ENCODE data around the gene SFI1. TPM values are rescaled to one million over a fixed set of nuclear protein-coding genes. Genes with fewer than 3 reads are reported as not detected.

SFI1 gene
- total and polyA plus RNA-seq, 2 of the 8 experiments (the other 6 are each of a cell fraction or from before 2014, with no cell fraction given): 10.4 to 30.1 TPM

GRCh38 chr22:31613904-31614296 is 117.6 kb downstream of the SFI1 start:
- H3K9me3 ChIP-seq (ENCODE audit: insufficient read depth in 2 of 2, low read depth in 1 of 2, low read length in 1 of 2): no peaks in the 10 kb centered on the region
- POLR2A ChIA-PET (ENCODE audit: partially characterized antibody): interaction anchor here (1.1 to 5.6 kb wide), 4 partner anchors 10 to 17 kb away, joined by 6 to 30 read pairs (median 13); no protein-coding TSS in a partner anchor
- 93% methylated on average over 9 of the region's 10 CpGs; no CpG with 5 or more reads in 1 of the 2 experiments for WGBS, 2 experiments (ENCODE audit: extremely low coverage in 1 of 2, insufficient coverage in 1 of 2, insufficient read length in 1 of 2, insufficient replicate concordance in 2 of 2, low coverage in 1 of 2, low lambda C conversion rate in 2 of 2, missing lambda C conversion rate in 1 of 2)
- no peak for FAIRE-seq
- peaks cover 2 to 4% of the 10 kb centered on the region in 2 experiments for H4K20me1 ChIP-seq (replicated peaks in 1 of 2; ENCODE audit: control insufficient read depth in 1 of 2, insufficient read depth in 2 of 2, low read length in 2 of 2)
- no peak overlapping the region for H3K14ac ChIP-seq (ENCODE audit: insufficient read length)
- H3K9ac ChIP-seq (replicated peaks in 1 of 4; ENCODE audit: extremely low read depth in 1 of 4, low read depth in 3 of 4, low read length in 3 of 4): no peak overlapping the region
- H2BK120ac ChIP-seq (replicated peaks; ENCODE audit: low read depth, low read length): no peak overlapping the region
- no peak overlapping the region for H3K27ac ChIP-seq (ENCODE audit: low read depth, low read length)
- DNase-seq (ENCODE audit: low read depth in 1 of 2, low spot score in 2 of 2): no peak
- no peak overlapping the region; the same call in 1 of the 2 replicates for H4K8ac ChIP-seq (ENCODE audit: extremely low read depth, insufficient read depth, low read length)
- no peaks in the 10 kb centered on the region for H3K79me2 ChIP-seq (ENCODE audit: control insufficient read depth in 1 of 2, insufficient read depth in 2 of 2, low read length in 2 of 2)
- no peak overlapping the region for H4K5ac ChIP-seq (ENCODE audit: insufficient read length, low read depth, low read length)
- no peak overlapping the region for H2BK20ac ChIP-seq (ENCODE audit: low read length)
- no peak overlapping the region for H4K91ac ChIP-seq (replicated peaks; ENCODE audit: insufficient read length, low read length)
- H2BK5ac ChIP-seq (ENCODE audit: low read depth, low read length): no peak overlapping the region
- H3K18ac ChIP-seq (ENCODE audit: extremely low read depth, low read length): no peak overlapping the region
- H3K4ac ChIP-seq (replicated peaks; ENCODE audit: insufficient read length, low read depth, low read length): no peak overlapping the region
- no peaks in the 10 kb centered on the region for H3K23me2 ChIP-seq (ENCODE audit: low read depth, low read length)
- no peak overlapping the region for H3K4me2 ChIP-seq (ENCODE audit: insufficient read depth in 1 of 2, low read depth in 2 of 2, low read length in 2 of 2)
- H3K23ac ChIP-seq (ENCODE audit: insufficient read length): no peak overlapping the region
- no peaks in the 10 kb centered on the region; the same call in 1 of the 2 replicates for H3K79me1 ChIP-seq (ENCODE audit: low read depth, low read length)
- CTCF ChIA-PET (ENCODE audit: partially characterized antibody): interaction anchor here (1.0 to 2.2 kb wide), 8 partner anchors 9 to 60 kb away, joined by 3 to 13 read pairs (median 5); no protein-coding TSS in a partner anchor
- no peaks in the 10 kb centered on the region; a peak in 2 of 7 replicates for H3K4me1 ChIP-seq (replicated peaks in 1 of 4; ENCODE audit: control insufficient read depth in 3 of 4, insufficient read depth in 4 of 4, low read length in 3 of 4)
- no peak overlapping the region for H3K4me3 ChIP-seq (ENCODE audit: extremely low read depth in 1 of 4, insufficient read depth in 2 of 4, low read depth in 3 of 4, low read length in 4 of 4)
- H3K56ac ChIP-seq (replicated peaks; ENCODE audit: insufficient read length, low read depth, low read length): no peak overlapping the region
- H2AK5ac ChIP-seq (ENCODE audit: low read depth, low read length): no peak overlapping the region
- H3K27me3 ChIP-seq (replicated peaks in 1 of 4; ENCODE audit: control insufficient read depth in 3 of 4, extremely low read depth in 1 of 4, insufficient read depth in 3 of 4, low read length in 3 of 4): no peaks in the 10 kb centered on the region
- no peak overlapping the region for H2BK15ac ChIP-seq (ENCODE audit: low read length)
- H3K36me3 ChIP-seq (ENCODE audit: control insufficient read depth in 2 of 4, insufficient read depth in 4 of 4, low read length in 3 of 4): peaks cover 0 to 8% (median 4%) of the 10 kb centered on the region in 4 experiments; a peak in 6 of 8 replicates
- no peak overlapping the region for H2AFZ ChIP-seq (ENCODE audit: low read length)
- no peak overlapping the region for H2BK12ac ChIP-seq (ENCODE audit: low read depth, low read length)
- TF ChIP-seq JUN (IDR thresholded peaks at IDR 0.05; ENCODE audit: low read depth, low read length): no peak
- no peak for TF ChIP-seq CHD1 (IDR thresholded peaks at IDR 0.05; ENCODE audit: low read depth, low read length)
- TF ChIP-seq CTBP2 (IDR thresholded peaks at IDR 0.05; ENCODE audit: borderline replicate concordance, insufficient read depth, insufficient read length, low read length): no peak
- no peak for TF ChIP-seq CBX8 (IDR thresholded peaks at IDR 0.05; ENCODE audit: borderline replicate concordance, low read depth, low read length)
- TF ChIP-seq SP2 (IDR thresholded peaks at IDR 0.05; ENCODE audit: low read length): no peak
- no peak for TF ChIP-seq MAX (IDR thresholded peaks at IDR 0.05)
- TF ChIP-seq TAF1 (IDR thresholded peaks at IDR 0.05; ENCODE audit: low read depth, low read length): no peak
- TF ChIP-seq TEAD4 (IDR thresholded peaks at IDR 0.05; ENCODE audit: low read depth, low read length): no peak
- TF ChIP-seq SRF (IDR thresholded peaks at IDR 0.05; ENCODE audit: low read depth, low read length): no peak
- TF ChIP-seq EP300 (IDR thresholded peaks at IDR 0.05; ENCODE audit: borderline replicate concordance in 1 of 2, low read depth in 2 of 2, low read length in 2 of 2): no peak
- TF ChIP-seq, protein P1, sequence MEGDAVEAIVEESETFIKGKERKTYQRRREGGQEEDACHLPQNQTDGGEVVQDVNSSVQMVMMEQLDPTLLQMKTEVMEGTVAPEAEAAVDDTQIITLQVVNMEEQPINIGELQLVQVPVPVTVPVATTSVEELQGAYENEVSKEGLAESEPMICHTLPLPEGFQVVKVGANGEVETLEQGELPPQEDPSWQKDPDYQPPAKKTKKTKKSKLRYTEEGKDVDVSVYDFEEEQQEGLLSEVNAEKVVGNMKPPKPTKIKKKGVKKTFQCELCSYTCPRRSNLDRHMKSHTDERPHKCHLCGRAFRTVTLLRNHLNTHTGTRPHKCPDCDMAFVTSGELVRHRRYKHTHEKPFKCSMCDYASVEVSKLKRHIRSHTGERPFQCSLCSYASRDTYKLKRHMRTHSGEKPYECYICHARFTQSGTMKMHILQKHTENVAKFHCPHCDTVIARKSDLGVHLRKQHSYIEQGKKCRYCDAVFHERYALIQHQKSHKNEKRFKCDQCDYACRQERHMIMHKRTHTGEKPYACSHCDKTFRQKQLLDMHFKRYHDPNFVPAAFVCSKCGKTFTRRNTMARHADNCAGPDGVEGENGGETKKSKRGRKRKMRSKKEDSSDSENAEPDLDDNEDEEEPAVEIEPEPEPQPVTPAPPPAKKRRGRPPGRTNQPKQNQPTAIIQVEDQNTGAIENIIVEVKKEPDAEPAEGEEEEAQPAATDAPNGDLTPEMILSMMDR (IDR thresholded peaks at IDR 0.05; ENCODE audit: control extremely low read depth in 1 of 3, insufficient read depth in 1 of 3, low read depth in 1 of 3, low read length in 3 of 3): no peak
- no peak for TF ChIP-seq POLR2A (IDR thresholded peaks at IDR 0.05; ENCODE audit: control extremely low read depth in 1 of 2, low read depth in 2 of 2, low read length in 2 of 2)
